HFFc6 (cell line): Measurements from ENCODE around the gene SLC6A17. TPM values are rescaled to one million over a fixed set of nuclear protein-coding genes. Genes with fewer than 3 reads are reported as not detected.

Source experiments
- DNase-seq: peaks from one replicate; pipeline ENCODE4 v3.0.0-alpha.2; 2018
- H3K27ac Mint-ChIP-seq: 2 replicates; pipeline ENCODE4 v1.8.0; 2020; ENCODE audit warnings: mild to moderate bottlenecking, mixed read lengths
- H3K27me3 Mint-ChIP-seq: 2 replicates; pipeline ENCODE4 v1.8.0; 2021; ENCODE audit warnings: mild to moderate bottlenecking, moderate library complexity, mixed read lengths; ENCODE audit not compliant: insufficient read depth
- H3K36me3 Mint-ChIP-seq: 2 replicates; pipeline ENCODE4 v1.8.0; 2021; ENCODE audit warnings: low read depth, mixed read lengths
- H3K4me1 Mint-ChIP-seq: 2 replicates; pipeline ENCODE4 v1.8.0; 2020; ENCODE audit warnings: low read depth, mixed read lengths
- H3K4me3 Mint-ChIP-seq: 2 replicates; pipeline ENCODE4 v1.8.0; 2020; ENCODE audit warnings: mild to moderate bottlenecking, moderate library complexity, mixed read lengths
- H3K9me3 Mint-ChIP-seq: 2 replicates; pipeline ENCODE4 v1.8.0; 2020; ENCODE audit warnings: mild to moderate bottlenecking, mixed read lengths
- CTCF ChIP-seq: fragments of 200-600 bp; sonication (generic); IDR thresholded peaks from 2 replicates; pipeline ENCODE4 v1.5.0; 2021; ENCODE audit warnings: antibody characterized with exemption, mild to moderate bottlenecking
- total RNA-seq, 6 experiments: library from RNA; stranded (reverse); fragmentation: NEBNext Ultra II Directional; extraction: Animal tissue kit (Norgen Biotek cat#: 25700); gene quantifications; 2 replicates in 1 of 6; 3 replicates in 5 of 6; pipeline ENCODE4 v1.2.3, GENCODE V29; 2021

Gene SLC6A17
- total RNA-seq, 6 experiments from 2014 or later, result 1.7 to 5.3 (median 2.0) TPM

DNA sequence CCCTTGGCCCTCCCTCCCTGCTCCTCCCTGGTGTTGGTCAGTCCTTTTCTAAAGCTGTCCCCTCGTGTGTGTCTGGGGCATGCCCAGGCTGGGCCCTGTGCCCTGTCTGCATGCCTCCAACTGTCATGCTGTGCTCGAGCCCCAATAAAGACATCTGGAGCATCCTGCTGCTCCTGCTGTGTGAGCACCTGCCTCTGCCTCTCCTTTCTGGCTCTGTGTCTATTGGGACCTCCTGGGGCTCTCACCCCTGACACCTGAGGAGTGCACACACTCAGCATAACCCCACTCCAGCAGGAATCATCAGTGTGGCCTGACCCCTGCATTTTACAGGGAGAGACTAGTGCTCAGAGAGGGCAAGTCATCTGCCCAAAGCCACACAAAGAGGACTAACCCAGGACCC is 83.6 kb downstream of the SLC6A17 start:
- Mint-ChIP-seq H3K4me3 (no peak overlapping the region), H3K36me3 (peaks cover 4% of the 10 kb centered on the region), H3K9me3 (no peaks in the 10 kb centered on the region), H3K27ac (peak overlapping the region; percentile 92; the same call in 1 of the 2 replicates), H3K27me3 (peaks cover 4% of the 10 kb centered on the region), H3K4me1 (peaks cover 65% of the 10 kb centered on the region)
- no peak for TF ChIP-seq CTCF
- DNase-seq, result no peak

- Mint-ChIP-seq H3K9me3 (no peaks in the 10 kb centered on the region), H3K27me3 (peaks cover 2% of the 10 kb centered on the region; the same call in 1 of the 2 replicates), H3K4me1 (peaks cover 57% of the 10 kb centered on the region), H3K36me3 (peaks cover 10% of the 10 kb centered on the region), H3K27ac (peak overlapping the region; percentile 92), H3K4me3 (peak overlapping the region; percentile 28; the same call in 1 of the 2 replicates)
- peak; percentile 33 for DNase-seq
- TF ChIP-seq CTCF, result no peak
Observed at GRCh38 chr1:110234691-110235090, 84.4 kb downstream of the SLC6A17 start.

- Mint-ChIP-seq H3K27ac (peak overlapping the region; percentile 92), H3K36me3 (peaks cover 10% of the 10 kb centered on the region), H3K9me3 (no peaks in the 10 kb centered on the region), H3K4me1 (peaks cover 50% of the 10 kb centered on the region), H3K4me3 (peak overlapping the region; percentile 28), H3K27me3 (peaks cover 2% of the 10 kb centered on the region; the same call in 1 of the 2 replicates)
- no peak for TF ChIP-seq CTCF
- no peak for DNase-seq
Observed at GRCh38 chr1:110235181-110235833, 85.0 kb downstream of the SLC6A17 start.

DNA sequence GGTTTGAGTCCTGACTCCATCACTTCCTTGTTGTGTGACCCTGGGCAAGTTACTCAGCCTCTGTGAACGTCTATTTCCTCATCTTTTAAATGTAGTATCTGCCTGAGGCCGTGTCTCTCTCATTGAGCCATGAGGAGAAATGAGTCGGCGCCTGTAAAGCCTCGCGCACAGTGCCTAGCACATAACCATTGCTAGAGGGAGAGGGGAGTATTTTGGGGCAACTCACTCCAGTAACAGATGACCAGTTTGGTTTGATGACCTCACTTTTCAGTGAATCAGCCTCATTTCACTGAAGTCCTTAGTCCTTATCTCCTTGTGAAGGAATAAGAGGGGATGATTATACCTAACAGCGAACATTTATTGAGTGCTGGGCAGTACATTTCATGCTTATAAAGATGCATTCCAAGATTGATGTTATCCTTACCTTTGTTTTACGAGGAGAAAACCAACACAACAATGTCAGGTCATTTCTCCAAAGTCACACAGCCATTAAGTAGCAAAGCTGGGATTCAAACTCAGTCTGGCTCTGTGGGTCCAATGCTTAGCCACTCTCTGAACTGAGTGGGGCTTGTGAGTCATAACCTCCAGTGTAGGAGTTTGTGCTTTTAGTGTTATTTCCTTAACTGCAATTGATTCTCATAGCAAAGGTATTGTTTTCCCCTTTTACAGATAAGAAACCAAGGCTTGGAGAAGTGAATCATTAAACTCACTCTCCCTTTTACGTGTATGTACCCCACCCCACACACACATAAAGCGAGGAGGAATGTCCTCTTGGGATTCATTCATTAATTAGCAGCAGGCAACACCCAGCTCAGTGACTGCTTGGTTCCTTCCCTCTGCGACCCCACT is 85.8 kb downstream of the SLC6A17 start:
- no peak for TF ChIP-seq CTCF
- peak overlapping the region; percentile 28; the same call in 1 of the 2 replicates for H3K4me3 Mint-ChIP-seq
- H3K4me1 Mint-ChIP-seq, result peaks cover 48% of the 10 kb centered on the region
- H3K36me3 Mint-ChIP-seq, result peaks cover 10% of the 10 kb centered on the region
- H3K27ac Mint-ChIP-seq, result peak overlapping the region; percentile 92
- peaks cover 2% of the 10 kb centered on the region; the same call in 1 of the 2 replicates for H3K27me3 Mint-ChIP-seq
- peak; percentile 98 for DNase-seq
- no peaks in the 10 kb centered on the region for H3K9me3 Mint-ChIP-seq

DNA sequence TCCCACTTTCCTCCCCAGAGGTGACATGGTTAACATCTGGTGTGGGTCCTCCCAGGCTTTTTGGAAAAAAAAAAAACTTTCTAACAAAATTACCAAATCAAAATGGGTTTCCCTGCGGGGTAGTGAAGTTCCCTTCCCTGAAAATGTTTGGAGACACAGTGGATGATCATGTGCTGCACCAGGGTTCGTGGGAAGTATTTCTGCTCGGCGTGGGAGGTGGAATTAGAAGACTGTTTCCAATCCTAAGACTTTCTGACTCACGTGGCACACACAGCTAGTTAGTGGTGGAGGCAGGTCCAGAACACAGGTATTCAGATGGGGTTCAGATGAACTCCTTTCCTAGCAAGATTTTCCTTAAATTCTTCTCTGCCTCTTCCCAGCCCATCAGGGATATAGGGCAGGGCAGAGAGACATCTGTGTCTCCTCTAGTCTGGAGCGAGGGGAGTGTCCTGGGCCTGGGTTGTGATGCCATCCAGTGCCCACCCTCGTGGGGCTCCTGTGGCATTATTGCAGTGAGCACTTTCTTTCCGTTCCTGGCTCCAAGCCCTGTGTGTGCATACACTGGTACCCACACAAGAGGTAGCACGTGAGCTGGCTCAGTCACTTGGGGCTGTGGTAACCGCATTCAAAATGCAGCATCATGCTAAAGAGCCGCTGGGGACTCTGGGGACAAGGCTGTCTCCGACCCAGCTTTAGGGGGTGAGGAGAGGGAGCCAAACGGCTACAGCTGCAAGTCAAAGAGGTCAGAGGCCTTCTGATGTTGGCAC is 87.3 kb downstream of the SLC6A17 start:
- peaks cover 4% of the 10 kb centered on the region for H3K27me3 Mint-ChIP-seq
- TF ChIP-seq CTCF, result no peak
- no peak overlapping the region for H3K27ac Mint-ChIP-seq
- no peak overlapping the region for H3K4me3 Mint-ChIP-seq
- H3K9me3 Mint-ChIP-seq, result no peaks in the 10 kb centered on the region
- H3K4me1 Mint-ChIP-seq, result peaks cover 51% of the 10 kb centered on the region
- H3K36me3 Mint-ChIP-seq, result peaks cover 10% of the 10 kb centered on the region
- no peak for DNase-seq
